D341Med (cell line): ENCODE measurements around the gene KIAA1217.
"Not testable (repeated sequence)": the region's sequence is repeated elsewhere in the genome, so short reads cannot be mapped to it uniquely, and the experiment has no call there.

Source experiments
- DNase-seq: peaks from one replicate; pipeline ENCODE4 v3.0.0; 2012; ENCODE audit warnings: low spot score

The KIAA1217 gene

GRCh38 chr10:24465891-24466818, 257.2 kb downstream of the KIAA1217 start:
- DNase-seq = no peak

- no peak for DNase-seq
Observed at GRCh38 chr10:24467136-24467535, 258.2 kb downstream of the KIAA1217 start.

GRCh38 chr10:24467605-24468004, 258.7 kb downstream of the KIAA1217 start:
- DNase-seq = no peak

- DNase-seq = no peak
Observed at GRCh38 chr10:24468281-24468751, 259.4 kb downstream of the KIAA1217 start.

GRCh38 chr10:24469993-24470392, 261.1 kb downstream of the KIAA1217 start:
- no peak for DNase-seq

GRCh38 chr10:24475598-24475997, 266.7 kb downstream of the KIAA1217 start:
- DNase-seq = no peak

GRCh38 chr10:24476913-24477701, 268.2 kb downstream of the KIAA1217 start:
- no peak for DNase-seq

GRCh38 chr10:24477915-24478314, 269.0 kb downstream of the KIAA1217 start:
- no peak for DNase-seq

GRCh38 chr10:24479806-24480205, 270.9 kb downstream of the KIAA1217 start:
- no peak for DNase-seq

GRCh38 chr10:24480447-24480846, 271.5 kb downstream of the KIAA1217 start:
- DNase-seq = no peak

- DNase-seq = no peak
Observed at GRCh38 chr10:24481241-24481640, 272.3 kb downstream of the KIAA1217 start.

GRCh38 chr10:24482713-24483112, 273.8 kb downstream of the KIAA1217 start:
- DNase-seq = not testable (repeated sequence)

- DNase-seq = no peak
Observed at GRCh38 chr10:24483701-24484100, 274.8 kb downstream of the KIAA1217 start.

- no peak for DNase-seq
Observed at GRCh38 chr10:24484771-24485170, 275.8 kb downstream of the KIAA1217 start.

- no peak for DNase-seq
Observed at GRCh38 chr10:24485304-24485703, 276.4 kb downstream of the KIAA1217 start.

GRCh38 chr10:24488631-24489030, 279.7 kb downstream of the KIAA1217 start:
- no peak for DNase-seq

GRCh38 chr10:24493165-24493564, 284.2 kb downstream of the KIAA1217 start:
- DNase-seq = no peak

GRCh38 chr10:24494236-24494635, 285.3 kb downstream of the KIAA1217 start:
- DNase-seq = no peak

GRCh38 chr10:24494777-24495176, 285.8 kb downstream of the KIAA1217 start:
- no peak for DNase-seq

GRCh38 chr10:24495666-24496460, 286.9 kb downstream of the KIAA1217 start:
- DNase-seq = no peak

- no peak for DNase-seq
Observed at GRCh38 chr10:24496906-24497305, 288.0 kb downstream of the KIAA1217 start.
